Caco-2 (cell line): Measurements from ENCODE around the gene NLRC4. TPM values are rescaled to one million over a fixed set of nuclear protein-coding genes. Genes with fewer than 3 reads are reported as not detected.

Experiments
- BruUV-seq: library from RNA; stranded (reverse); fragments of 400-500 nt; replicated peaks from 2 replicates; lab custom pipeline; 2021; lab: Mats Ljungman, UMichigan
- CTCF ChIA-PET: fragments of 300-600 bp; sonication (Branson Sonifier 250); formaldehyde crosslinking; loops from one replicate; lab custom pipeline; 2022; ENCODE audit warnings: antibody characterized with exemption; lab: Charles Lee
- POLR2A ChIA-PET: fragments of 300-600 bp; sonication (Branson Sonifier 250); formaldehyde crosslinking; loops from one replicate; lab custom pipeline; 2022; ENCODE audit warnings: antibody characterized with exemption; lab: Charles Lee
- DNase-seq, 2 experiments: peaks; one replicate each; pipeline versions ENCODE4 v3.0.0 to v3.0.0-alpha.2; 2020 to 2022
- H3K27me3 ChIP-seq: replicated peaks from 2 replicates; pipeline ENCODE4 v1.6.0; 2011; ENCODE audit warnings: low read length; ENCODE audit not compliant: control insufficient read depth, insufficient read depth
- H3K36me3 ChIP-seq: 2 replicates; pipeline ENCODE4 v1.5.1; 2011; ENCODE audit warnings: low read length; ENCODE audit not compliant: control insufficient read depth, insufficient read depth
- H3K4me1 ChIP-seq: fragments of 250-450 bp; sonication (Bioruptor Pico); 2 replicates; pipeline ENCODE4 v1.5.1; 2020; ENCODE audit warnings: mild to moderate bottlenecking
- H3K4me3 ChIP-seq: 2 replicates; pipeline ENCODE4 v1.5.1; 2011; ENCODE audit warnings: low read depth, mild to moderate bottlenecking, control low read depth, low read length
- H3K9me3 ChIP-seq: fragments of 250-450 bp; sonication (Bioruptor Pico); 2 replicates; pipeline ENCODE4 v1.5.1; 2020; ENCODE audit warnings: mild to moderate bottlenecking, moderate library complexity
- H3K27ac Mint-ChIP-seq: one replicate; pipeline ENCODE4 v1.8.0; 2022; ENCODE audit warnings: mixed read lengths; ENCODE audit not compliant: unreplicated experiment
- H3K27me3 Mint-ChIP-seq: one replicate; pipeline ENCODE4 v1.8.0; 2022; ENCODE audit warnings: mixed read lengths; ENCODE audit not compliant: insufficient read depth, unreplicated experiment
- H3K36me3 Mint-ChIP-seq: one replicate; pipeline ENCODE4 v1.8.0; 2022; ENCODE audit warnings: mild to moderate bottlenecking, mixed read lengths; ENCODE audit not compliant: insufficient read depth, unreplicated experiment
- H3K4me1 Mint-ChIP-seq: one replicate; pipeline ENCODE4 v1.8.0; 2022; ENCODE audit warnings: low read depth, mixed read lengths; ENCODE audit not compliant: unreplicated experiment
- H3K4me3 Mint-ChIP-seq: one replicate; pipeline ENCODE4 v1.8.0; 2022; ENCODE audit warnings: mild to moderate bottlenecking, moderate library complexity, mixed read lengths; ENCODE audit not compliant: unreplicated experiment
- H3K9me3 Mint-ChIP-seq: one replicate; pipeline ENCODE4 v1.8.0; 2022; ENCODE audit warnings: mixed read lengths; ENCODE audit not compliant: unreplicated experiment
- intact Hi-C: fragments of 100-400 bp; cut with micrococcal nuclease; formaldehyde crosslinking; loops from one replicate; pipeline ENCODE4 v1.10.0; 2022; ENCODE audit not compliant: unreplicated experiment
- total RNA-seq: library from RNA; stranded (reverse); gene quantifications from 2 replicates; pipeline ENCODE4 v1.2.3, GENCODE V29; 2022
- TF ChIP-seq, protein P1 (sequence below), 2 experiments: fragments of 200-600 bp in 1 of 2; IDR thresholded peaks; 1 replicate in 1 of 2; 2 replicates in 1 of 2; pipeline versions ENCODE4 v1.5.1 to v1.8.0; 2011 to 2022; ENCODE audit warnings: antibody characterized with exemption in 1 of 2, control low read depth in 1 of 2, inconsistent platforms in 1 of 2, low read depth in 1 of 2, low read length in 1 of 2, mild to moderate bottlenecking in 1 of 2, moderate library complexity in 1 of 2; ENCODE audit not compliant: insufficient read depth in 1 of 2, severe bottlenecking in 1 of 2, unreplicated experiment in 1 of 2

NLRC4 gene
- total RNA-seq, 1 experiment from 2014 or later: not detected

DNA sequence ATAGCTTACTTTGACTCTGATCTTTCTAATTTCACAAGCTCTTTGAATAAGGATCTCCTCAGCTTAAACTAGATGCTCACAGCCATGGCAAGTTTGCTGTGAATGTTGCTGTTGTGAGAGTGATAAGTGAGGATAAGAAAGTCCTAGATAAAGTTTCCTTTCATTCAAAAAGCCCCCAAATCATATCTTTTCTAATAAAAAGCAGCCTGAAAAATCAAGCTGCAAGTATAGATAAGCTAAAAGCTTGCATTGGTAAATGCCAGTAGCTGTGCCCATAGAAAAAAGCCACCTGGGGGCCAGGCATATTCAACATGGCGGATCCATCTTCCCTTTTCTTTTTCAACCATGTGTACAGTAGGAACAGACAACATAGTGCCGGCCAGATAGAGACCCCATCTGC, 4.3 kb downstream of the NLRC4 start:
- BruUV-seq: no TSS peak
- Mint-ChIP-seq H3K27ac (no peak overlapping the region), H3K36me3 (no peaks in the 10 kb centered on the region), H3K9me3 (no peaks in the 10 kb centered on the region), H3K27me3 (no peaks in the 10 kb centered on the region), H3K4me3 (no peak overlapping the region), H3K4me1 (no peaks in the 10 kb centered on the region)
- ChIA-PET CTCF (no interaction called here), POLR2A (no interaction called here)
- intact Hi-C loops: no loop called here
- no peak overlapping the region for H3K4me3 ChIP-seq
- TF ChIP-seq, protein P1, sequence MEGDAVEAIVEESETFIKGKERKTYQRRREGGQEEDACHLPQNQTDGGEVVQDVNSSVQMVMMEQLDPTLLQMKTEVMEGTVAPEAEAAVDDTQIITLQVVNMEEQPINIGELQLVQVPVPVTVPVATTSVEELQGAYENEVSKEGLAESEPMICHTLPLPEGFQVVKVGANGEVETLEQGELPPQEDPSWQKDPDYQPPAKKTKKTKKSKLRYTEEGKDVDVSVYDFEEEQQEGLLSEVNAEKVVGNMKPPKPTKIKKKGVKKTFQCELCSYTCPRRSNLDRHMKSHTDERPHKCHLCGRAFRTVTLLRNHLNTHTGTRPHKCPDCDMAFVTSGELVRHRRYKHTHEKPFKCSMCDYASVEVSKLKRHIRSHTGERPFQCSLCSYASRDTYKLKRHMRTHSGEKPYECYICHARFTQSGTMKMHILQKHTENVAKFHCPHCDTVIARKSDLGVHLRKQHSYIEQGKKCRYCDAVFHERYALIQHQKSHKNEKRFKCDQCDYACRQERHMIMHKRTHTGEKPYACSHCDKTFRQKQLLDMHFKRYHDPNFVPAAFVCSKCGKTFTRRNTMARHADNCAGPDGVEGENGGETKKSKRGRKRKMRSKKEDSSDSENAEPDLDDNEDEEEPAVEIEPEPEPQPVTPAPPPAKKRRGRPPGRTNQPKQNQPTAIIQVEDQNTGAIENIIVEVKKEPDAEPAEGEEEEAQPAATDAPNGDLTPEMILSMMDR (IDR thresholded peaks at IDR 0.05; ENCODE audit: insufficient read depth in 1 of 2, low read depth in 1 of 2, low read length in 1 of 2, severe bottlenecking in 1 of 2, unreplicated experiment in 1 of 2): no peak
- no peaks in the 10 kb centered on the region for H3K9me3 ChIP-seq
- H3K27me3 ChIP-seq: no peaks in the 10 kb centered on the region
- H3K4me1 ChIP-seq: no peaks in the 10 kb centered on the region
- no peak for DNase-seq
- H3K36me3 ChIP-seq: no peaks in the 10 kb centered on the region

DNA sequence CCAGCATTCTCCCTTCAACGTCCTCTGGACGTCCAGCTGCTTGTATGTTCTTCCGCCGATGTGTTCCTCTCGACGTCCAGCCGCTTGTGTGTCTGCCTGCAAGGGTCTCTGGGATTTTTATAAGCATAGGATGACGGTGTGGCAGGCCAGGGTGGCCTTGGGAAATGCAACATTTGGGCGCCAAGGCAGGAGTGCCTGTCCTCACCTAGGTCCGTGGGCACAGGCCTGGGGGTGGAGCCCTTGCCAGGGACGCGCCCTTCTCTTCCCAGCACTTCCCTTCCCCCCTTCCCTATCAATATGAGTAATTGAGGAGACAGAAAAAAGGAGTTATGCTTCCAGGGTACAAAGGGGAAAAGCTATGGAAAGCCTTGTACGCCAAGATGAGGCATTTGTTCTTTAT, 6.4 kb downstream of the NLRC4 start:
- intact Hi-C loops: no loop called here
- H3K27me3 Mint-ChIP-seq: no peaks in the 10 kb centered on the region
- H3K36me3 ChIP-seq: no peaks in the 10 kb centered on the region
- no peaks in the 10 kb centered on the region for H3K4me1 Mint-ChIP-seq
- no peaks in the 10 kb centered on the region for H3K4me1 ChIP-seq
- no peaks in the 10 kb centered on the region for H3K9me3 Mint-ChIP-seq
- H3K9me3 ChIP-seq: no peaks in the 10 kb centered on the region
- no peak overlapping the region for H3K4me3 ChIP-seq
- CTCF ChIA-PET: no interaction called here
- H3K4me3 Mint-ChIP-seq: no peak overlapping the region
- BruUV-seq: no TSS peak
- TF ChIP-seq, protein P1 (IDR thresholded peaks at IDR 0.05; ENCODE audit: insufficient read depth in 1 of 2, low read depth in 1 of 2, low read length in 1 of 2, severe bottlenecking in 1 of 2, unreplicated experiment in 1 of 2): no peak
- no peaks in the 10 kb centered on the region for H3K27me3 ChIP-seq
- no peak overlapping the region for H3K27ac Mint-ChIP-seq
- no peak for DNase-seq
- H3K36me3 Mint-ChIP-seq: no peaks in the 10 kb centered on the region
- POLR2A ChIA-PET: no interaction called here

DNA sequence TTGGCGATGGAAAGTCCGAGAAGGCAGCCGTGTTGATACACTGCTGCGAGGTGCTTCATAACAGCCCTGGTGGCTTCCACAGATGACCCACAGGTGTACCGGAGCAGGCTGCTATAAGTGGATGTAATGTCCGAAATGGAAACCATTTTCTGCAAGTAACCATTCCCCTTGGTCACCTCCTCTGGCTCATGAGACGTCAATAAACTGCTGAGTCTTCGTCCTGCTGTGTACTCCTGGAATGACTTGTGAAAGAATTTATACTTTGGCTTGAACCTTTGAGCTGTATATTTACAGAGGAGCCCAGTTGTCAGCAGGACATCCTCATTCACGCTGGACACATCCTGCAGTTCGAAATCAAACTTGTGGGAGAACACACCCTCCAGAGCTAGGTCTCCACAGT, 14.4 kb downstream of the NLRC4 start:
- H3K36me3 ChIP-seq: no peaks in the 10 kb centered on the region
- ChIA-PET CTCF (interaction anchor here (0.6 to 1.5 kb wide), 2 partner anchors 32 to 85 kb away, joined by 3 to 7 read pairs; partner anchors contain the start of gene SLC30A6), POLR2A (no interaction called here)
- no peaks in the 10 kb centered on the region for H3K4me1 ChIP-seq
- no peaks in the 10 kb centered on the region for H3K27me3 Mint-ChIP-seq
- no TSS peak for BruUV-seq
- peaks cover 8% of the 10 kb centered on the region for H3K4me1 Mint-ChIP-seq
- H3K9me3 Mint-ChIP-seq: no peaks in the 10 kb centered on the region
- H3K9me3 ChIP-seq: no peaks in the 10 kb centered on the region
- H3K27me3 ChIP-seq: no peaks in the 10 kb centered on the region
- TF ChIP-seq, protein P1 (IDR thresholded peaks at IDR 0.05; ENCODE audit: insufficient read depth in 1 of 2, low read depth in 1 of 2, low read length in 1 of 2, severe bottlenecking in 1 of 2, unreplicated experiment in 1 of 2): no peak
- no peaks in the 10 kb centered on the region for H3K36me3 Mint-ChIP-seq
- no peak overlapping the region for H3K27ac Mint-ChIP-seq
- H3K4me3 Mint-ChIP-seq: no peak overlapping the region
- DNase-seq: no peak
- H3K4me3 ChIP-seq: no peak overlapping the region
- intact Hi-C loops: no loop called here
